ENCODE results near the gene ARL8A.
"Not testable (repeated sequence)": the region's sequence is repeated elsewhere in the genome, so short reads cannot be mapped to it uniquely, and the experiment has no call there.

ARL8A gene

GRCh38 chr1:202123336-202123813 lies 21.2 kb downstream of the ARL8A start:
- H3K27me3 Mint-ChIP-seq, result peaks cover 44% of the 10 kb centered on the region
- H3K27ac Mint-ChIP-seq (ENCODE audit: low read depth), result no peak overlapping the region
- H3K36me3 Mint-ChIP-seq (ENCODE audit: insufficient read depth), result peaks cover 1% of the 10 kb centered on the region
- no peaks in the 10 kb centered on the region for H3K4me1 Mint-ChIP-seq
- no peak for ATAC-seq (replicated peaks; ENCODE audit: extremely low read depth, poor library complexity, severe bottlenecking)
- no peak for DNase-seq (ENCODE audit: low spot score in 2 of 2)
- H3K9me3 Mint-ChIP-seq, result no peaks in the 10 kb centered on the region
- H3K4me3 Mint-ChIP-seq, result no peak overlapping the region

GRCh38 chr1:202122639-202123335 lies 21.8 kb downstream of the ARL8A start, which contains the start of gene GPR37L1:
TSS of gene GPR37L1 (plus strand) at chr1:202122917. CDS start at chr1:202122964, 47 bp downstream.
- H3K4me3 Mint-ChIP-seq, result no peak within 1 kb of the TSS
- no peak for DNase-seq (ENCODE audit: low spot score in 2 of 2)
- peaks cover 1% of the 10 kb centered on the region for H3K36me3 Mint-ChIP-seq (ENCODE audit: insufficient read depth)
- ATAC-seq (replicated peaks; ENCODE audit: extremely low read depth, poor library complexity, severe bottlenecking), result no peak
- H3K27me3 Mint-ChIP-seq, result peaks cover 44% of the 10 kb centered on the region
- no peaks in the 10 kb centered on the region for H3K9me3 Mint-ChIP-seq
- no peaks in the 10 kb centered on the region for H3K4me1 Mint-ChIP-seq
- no peak within 1 kb of the TSS for H3K27ac Mint-ChIP-seq (ENCODE audit: low read depth)

- Mint-ChIP-seq H3K4me1 (no peaks in the 10 kb centered on the region), H3K9me3 (no peaks in the 10 kb centered on the region)
Observed at GRCh38 chr1:202121006-202121405, 23.5 kb downstream of the ARL8A start.

GRCh38 chr1:202117898-202118371 lies 26.6 kb downstream of the ARL8A start:
- Mint-ChIP-seq H3K27ac (ENCODE audit: low read depth) (no peak overlapping the region), H3K4me3 (no peak overlapping the region), H3K36me3 (ENCODE audit: insufficient read depth) (peaks cover 1% of the 10 kb centered on the region), H3K4me1 (no peaks in the 10 kb centered on the region), H3K27me3 (peaks cover 15% of the 10 kb centered on the region), H3K9me3 (no peaks in the 10 kb centered on the region)
- DNase-seq (ENCODE audit: low spot score in 2 of 2) (no peak), ATAC-seq (replicated peaks; ENCODE audit: extremely low read depth, poor library complexity, severe bottlenecking) (no peak)

More at GRCh38 chr1:202121006-202121405, 23.5 kb downstream of the ARL8A start:
- DNase-seq (ENCODE audit: low spot score in 2 of 2) (no peak), ATAC-seq (replicated peaks; ENCODE audit: extremely low read depth, poor library complexity, severe bottlenecking) (no peak)
- peaks cover 1% of the 10 kb centered on the region for H3K36me3 Mint-ChIP-seq (ENCODE audit: insufficient read depth)
- peaks cover 39% of the 10 kb centered on the region for H3K27me3 Mint-ChIP-seq
- H3K27ac Mint-ChIP-seq (ENCODE audit: low read depth), result no peak overlapping the region
- H3K4me3 Mint-ChIP-seq, result no peak overlapping the region

GRCh38 chr1:202116287-202116686 lies 28.2 kb downstream of the ARL8A start:
- Mint-ChIP-seq H3K4me1 (no peaks in the 10 kb centered on the region), H3K9me3 (no peaks in the 10 kb centered on the region), H3K36me3 (ENCODE audit: insufficient read depth) (no peaks in the 10 kb centered on the region), H3K4me3 (no peak overlapping the region), H3K27ac (ENCODE audit: low read depth) (no peak overlapping the region), H3K27me3 (peaks cover 5% of the 10 kb centered on the region)
- DNase-seq (ENCODE audit: low spot score in 2 of 2) (no peak), ATAC-seq (replicated peaks; ENCODE audit: extremely low read depth, poor library complexity, severe bottlenecking) (no peak)

GRCh38 chr1:202113690-202114300 lies 30.7 kb downstream of the ARL8A start:
- Mint-ChIP-seq H3K36me3 (ENCODE audit: insufficient read depth) (no peaks in the 10 kb centered on the region), H3K4me3 (no peak overlapping the region), H3K27me3 (no peaks in the 10 kb centered on the region), H3K27ac (ENCODE audit: low read depth) (no peak overlapping the region), H3K4me1 (no peaks in the 10 kb centered on the region), H3K9me3 (no peaks in the 10 kb centered on the region)
- ATAC-seq (replicated peaks; ENCODE audit: extremely low read depth, poor library complexity, severe bottlenecking) (no peak), DNase-seq (ENCODE audit: low spot score in 2 of 2) (no peak)

- no peak overlapping the region for H3K27ac Mint-ChIP-seq (ENCODE audit: low read depth)
- DNase-seq (ENCODE audit: low spot score in 2 of 2) (no peak), ATAC-seq (replicated peaks; ENCODE audit: extremely low read depth, poor library complexity, severe bottlenecking) (no peak)
- H3K4me1 Mint-ChIP-seq, result no peaks in the 10 kb centered on the region
- H3K36me3 Mint-ChIP-seq (ENCODE audit: insufficient read depth), result no peaks in the 10 kb centered on the region
- H3K4me3 Mint-ChIP-seq, result no peak overlapping the region
- no peaks in the 10 kb centered on the region for H3K9me3 Mint-ChIP-seq
- no peaks in the 10 kb centered on the region for H3K27me3 Mint-ChIP-seq
Observed at GRCh38 chr1:202112859-202113689, 31.5 kb downstream of the ARL8A start.

- not testable (repeated sequence) for H3K27me3 Mint-ChIP-seq; H3K4me3 Mint-ChIP-seq; H3K9me3 Mint-ChIP-seq; H3K27ac Mint-ChIP-seq (ENCODE audit: low read depth); DNase-seq (ENCODE audit: low spot score in 2 of 2); H3K36me3 Mint-ChIP-seq (ENCODE audit: insufficient read depth); ATAC-seq (replicated peaks; ENCODE audit: extremely low read depth, poor library complexity, severe bottlenecking); H3K4me1 Mint-ChIP-seq
Observed at GRCh38 chr1:202111589-202111988, 32.9 kb downstream of the ARL8A start.

- Mint-ChIP-seq H3K27me3 (no peaks in the 10 kb centered on the region), H3K9me3 (no peaks in the 10 kb centered on the region), H3K36me3 (ENCODE audit: insufficient read depth) (no peaks in the 10 kb centered on the region), H3K27ac (ENCODE audit: low read depth) (no peak overlapping the region), H3K4me3 (no peak overlapping the region), H3K4me1 (no peaks in the 10 kb centered on the region)
- ATAC-seq (replicated peaks; ENCODE audit: extremely low read depth, poor library complexity, severe bottlenecking) (no peak), DNase-seq (ENCODE audit: low spot score in 2 of 2) (no peak)
Observed at GRCh38 chr1:202110977-202111376, 33.6 kb downstream of the ARL8A start.

GRCh38 chr1:202107801-202108731 lies 36.5 kb downstream of the ARL8A start:
- H3K36me3 Mint-ChIP-seq (ENCODE audit: insufficient read depth), result no peaks in the 10 kb centered on the region
- no peaks in the 10 kb centered on the region for H3K4me1 Mint-ChIP-seq
- DNase-seq (ENCODE audit: low spot score in 2 of 2) (no peak), ATAC-seq (replicated peaks; ENCODE audit: extremely low read depth, poor library complexity, severe bottlenecking) (no peak)
- H3K27me3 Mint-ChIP-seq, result no peaks in the 10 kb centered on the region
- H3K9me3 Mint-ChIP-seq, result no peaks in the 10 kb centered on the region
- H3K27ac Mint-ChIP-seq (ENCODE audit: low read depth), result no peak overlapping the region
- no peak overlapping the region for H3K4me3 Mint-ChIP-seq

GRCh38 chr1:202107321-202107761 lies 37.2 kb downstream of the ARL8A start:
- H3K27ac Mint-ChIP-seq (ENCODE audit: low read depth), result no peak overlapping the region
- no peaks in the 10 kb centered on the region for H3K36me3 Mint-ChIP-seq (ENCODE audit: insufficient read depth)
- no peaks in the 10 kb centered on the region for H3K4me1 Mint-ChIP-seq
- H3K4me3 Mint-ChIP-seq, result no peak overlapping the region
- no peak for DNase-seq (ENCODE audit: low spot score in 2 of 2)
- no peaks in the 10 kb centered on the region for H3K9me3 Mint-ChIP-seq
- ATAC-seq (replicated peaks; ENCODE audit: extremely low read depth, poor library complexity, severe bottlenecking), result no peak
- H3K27me3 Mint-ChIP-seq, result no peaks in the 10 kb centered on the region

All from central memory CD8-positive, alpha-beta T cell (primary cell).